Breast epithelium (tissue), 4 donors: Measurements from ENCODE around the gene SIRT3. TPM values are rescaled to one million over a fixed set of nuclear protein-coding genes. Genes with fewer than 3 reads are reported as not detected.

Experiments used
- DNase-seq, 2 donors: peaks; one replicate each; pipeline ENCODE4 v3.0.0-alpha.2; 2019; ENCODE audit warnings: low spot score in 2 of 2
- H3K27ac ChIP-seq, 2 donors: fragments of 200-600 bp; sonication (generic) in 1 of 2; one replicate each; pipeline ENCODE4 v1.5.1; 2016 to 2019; ENCODE audit warnings: mild to moderate bottlenecking in 1 of 2
- H3K27me3 ChIP-seq, 2 donors: fragments of 200-600 bp; sonication (generic) in 1 of 2; one replicate each; pipeline versions ENCODE4 v1.5.1 to v1.6.0; 2017 to 2019; ENCODE audit warnings: control low read depth in 1 of 2, mild to moderate bottlenecking in 1 of 2
- H3K36me3 ChIP-seq: fragments of 200-600 bp; one replicate; pipeline ENCODE4 v1.5.1; 2019
- H3K4me1 ChIP-seq, 2 donors: fragments of 200-600 bp; sonication (generic); one replicate each; pipeline ENCODE4 v1.5.1; 2016 to 2019; ENCODE audit warnings: control low read depth in 1 of 2
- H3K4me3 ChIP-seq, 3 donors: fragments of 200-600 bp; sonication (generic); 1 replicate in 2 of 3; 2 replicates in 1 of 3; pipeline ENCODE4 v1.5.1; 2016 to 2019; ENCODE audit warnings: mild to moderate bottlenecking in 3 of 3, moderate library complexity in 2 of 3
- H3K9me3 ChIP-seq, 2 donors: fragments of 200-600 bp; sonication (generic) in 1 of 2; one replicate each; pipeline ENCODE4 v1.5.1; 2016 to 2019; ENCODE audit warnings: control low read depth in 1 of 2
- POLR2A ChIP-seq: fragments of 450-650 bp; IDR thresholded peaks from one replicate; pipeline ENCODE4 v1.6.1; 2016; ENCODE audit warnings: antibody characterized with exemption, mild to moderate bottlenecking, moderate library complexity
- POLR2AphosphoS5 ChIP-seq, 3 donors: sonication (generic); formaldehyde crosslinking; IDR thresholded peaks; one replicate each; pipeline ENCODE4 v1.6.1; 2017; ENCODE audit warnings: antibody characterized with exemption in 3 of 3
- intact Hi-C: fragments of 100-400 bp; cut with DNase I; formaldehyde crosslinking; loops from one replicate; pipeline ENCODE4 v1.15.1; 2023; ENCODE audit warnings: low total_unique reads
- total RNA-seq, 3 donors: library from RNA; depleted of rRNA; stranded (reverse); fragments of >200 nt; gene quantifications; one replicate each; pipeline ENCODE4 v1.1.0, GENCODE V29; 2016
- TF ChIP-seq, protein P1 (sequence below), 3 donors: fragments of 450-650 bp; IDR thresholded peaks; one replicate each; pipeline ENCODE4 v1.5.1; 2016 to 2017; ENCODE audit warnings: antibody characterized with exemption in 3 of 3, mild to moderate bottlenecking in 3 of 3, moderate library complexity in 3 of 3

Gene SIRT3
- total RNA-seq, 3 donors from 2014 or later: 17.3 to 21.4 (median 19.3) TPM

DNA sequence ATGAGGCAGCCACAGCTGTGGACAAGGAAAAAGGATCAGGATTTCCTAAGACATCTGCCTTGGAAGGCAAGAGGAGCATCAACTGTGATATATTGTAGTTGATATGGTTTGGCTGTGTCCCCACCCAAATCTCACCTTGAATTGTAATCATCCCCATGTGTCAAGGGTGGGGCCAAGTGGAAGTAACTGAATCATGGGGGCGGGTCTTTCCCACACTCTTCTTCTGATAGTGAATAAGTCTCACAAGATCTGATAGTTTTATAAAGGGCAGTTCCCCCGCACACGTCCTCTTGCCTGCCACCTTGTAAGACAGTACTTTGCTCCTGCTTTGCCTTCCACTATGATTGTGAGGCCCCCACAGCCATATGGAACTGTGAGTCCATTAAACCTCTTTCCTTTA, 18.4 kb downstream of the SIRT3 start:
- H3K27me3 ChIP-seq: no peaks in the 10 kb centered on the region
- no peak overlapping the region for H3K4me3 ChIP-seq
- DNase-seq: peak in 1 of 2 donors; percentile 7
- intact Hi-C loops: loop anchor here (2.0 kb wide), 1 partner anchor 77 kb away; no protein-coding TSS in a partner anchor
- peaks cover 10% of the 10 kb centered on the region for H3K36me3 ChIP-seq
- TF ChIP-seq POLR2AphosphoS5 (IDR thresholded peaks at IDR 0.05) (no peak), POLR2A (no peak)
- TF ChIP-seq, protein P1, sequence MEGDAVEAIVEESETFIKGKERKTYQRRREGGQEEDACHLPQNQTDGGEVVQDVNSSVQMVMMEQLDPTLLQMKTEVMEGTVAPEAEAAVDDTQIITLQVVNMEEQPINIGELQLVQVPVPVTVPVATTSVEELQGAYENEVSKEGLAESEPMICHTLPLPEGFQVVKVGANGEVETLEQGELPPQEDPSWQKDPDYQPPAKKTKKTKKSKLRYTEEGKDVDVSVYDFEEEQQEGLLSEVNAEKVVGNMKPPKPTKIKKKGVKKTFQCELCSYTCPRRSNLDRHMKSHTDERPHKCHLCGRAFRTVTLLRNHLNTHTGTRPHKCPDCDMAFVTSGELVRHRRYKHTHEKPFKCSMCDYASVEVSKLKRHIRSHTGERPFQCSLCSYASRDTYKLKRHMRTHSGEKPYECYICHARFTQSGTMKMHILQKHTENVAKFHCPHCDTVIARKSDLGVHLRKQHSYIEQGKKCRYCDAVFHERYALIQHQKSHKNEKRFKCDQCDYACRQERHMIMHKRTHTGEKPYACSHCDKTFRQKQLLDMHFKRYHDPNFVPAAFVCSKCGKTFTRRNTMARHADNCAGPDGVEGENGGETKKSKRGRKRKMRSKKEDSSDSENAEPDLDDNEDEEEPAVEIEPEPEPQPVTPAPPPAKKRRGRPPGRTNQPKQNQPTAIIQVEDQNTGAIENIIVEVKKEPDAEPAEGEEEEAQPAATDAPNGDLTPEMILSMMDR (IDR thresholded peaks at IDR 0.05): no peak
- H3K4me1 ChIP-seq: no peaks in the 10 kb centered on the region
- H3K9me3 ChIP-seq: no peaks in the 10 kb centered on the region
- H3K27ac ChIP-seq: no peak overlapping the region

DNA sequence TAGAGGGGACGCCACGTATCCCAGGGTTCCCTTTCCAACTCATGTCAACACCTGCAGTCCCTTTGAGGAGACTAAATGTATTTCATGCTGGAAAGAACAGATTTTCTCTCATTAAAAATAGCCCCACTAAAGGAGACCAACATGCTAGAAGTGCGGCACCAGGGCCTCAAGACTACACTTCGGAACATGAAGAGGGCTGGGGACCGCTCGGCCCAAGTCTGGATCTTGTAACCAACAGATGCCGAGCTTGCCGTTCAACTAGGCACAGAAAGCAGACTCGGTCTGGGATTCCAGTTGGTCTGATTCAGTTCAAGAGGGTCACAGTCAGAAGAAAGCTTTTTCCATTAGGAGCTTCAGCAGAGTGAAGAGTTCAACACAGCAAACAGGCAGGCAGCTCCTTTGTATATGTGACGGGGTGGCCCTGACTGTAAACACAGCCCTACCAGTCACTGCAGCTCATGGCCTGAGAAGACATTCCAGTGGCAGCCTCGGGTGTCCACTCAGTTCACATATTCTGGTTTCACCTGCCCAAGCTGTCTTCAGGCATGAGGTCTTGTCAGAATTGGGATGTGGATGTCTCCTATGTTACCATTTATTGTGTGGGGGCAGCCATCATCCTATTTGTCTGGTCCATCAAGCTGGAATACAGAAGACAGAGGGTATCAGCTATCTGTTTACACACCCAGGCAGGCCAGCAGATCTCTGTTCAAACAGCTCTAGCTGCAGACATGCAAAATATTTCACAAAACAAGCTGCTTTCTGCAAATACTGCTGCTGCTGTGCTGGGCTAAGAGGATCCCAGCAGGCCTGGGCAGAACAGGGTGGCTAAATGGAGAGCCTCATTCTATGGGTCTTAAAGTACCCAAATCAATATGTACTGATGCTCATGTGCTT, 19.8 kb downstream of the SIRT3 start:
- Histone ChIP-seq H3K9me3 (no peaks in the 10 kb centered on the region), H3K27me3 (no peaks in the 10 kb centered on the region), H3K36me3 (peaks cover 10% of the 10 kb centered on the region), H3K4me3 (no peak overlapping the region), H3K27ac (no peak overlapping the region), H3K4me1 (no peaks in the 10 kb centered on the region)
- intact Hi-C loops: loop anchor here (2.0 kb wide), 1 partner anchor 78 kb away; no protein-coding TSS in a partner anchor
- TF ChIP-seq, protein P1 (IDR thresholded peaks at IDR 0.05): no peak
- TF ChIP-seq POLR2A: no peak
- no peak for TF ChIP-seq POLR2AphosphoS5 (IDR thresholded peaks at IDR 0.05)
- DNase-seq: peak in 1 of 2 donors; percentile 35

DNA sequence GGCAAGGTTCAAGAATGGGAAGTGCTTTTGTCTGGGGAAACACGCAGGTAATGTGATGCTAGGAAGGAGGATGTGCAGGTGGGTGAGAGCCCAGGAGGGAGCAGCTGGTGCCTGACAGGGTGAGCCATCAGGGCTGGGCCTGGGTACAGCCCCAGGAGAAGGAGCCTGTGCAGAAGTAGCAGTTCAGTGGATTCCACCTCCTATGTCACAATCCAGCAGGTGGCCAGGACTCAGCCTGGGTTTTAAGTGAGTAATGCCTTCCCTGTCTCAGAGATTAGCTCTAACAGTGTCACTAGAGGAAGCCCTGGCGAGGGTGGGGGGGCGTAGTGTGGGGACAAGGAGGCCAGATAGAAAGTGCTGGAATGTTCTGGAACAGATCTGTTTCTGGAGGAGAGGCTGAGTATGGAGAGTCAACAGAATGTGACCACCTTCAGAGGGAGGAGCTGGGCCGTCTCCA, 20.5 kb downstream of the SIRT3 start:
- no peaks in the 10 kb centered on the region for H3K27me3 ChIP-seq
- peak in 1 of 2 donors; percentile 44 for DNase-seq
- TF ChIP-seq POLR2AphosphoS5 (IDR thresholded peaks at IDR 0.05) (no peak), POLR2A (no peak)
- TF ChIP-seq, protein P1 (IDR thresholded peaks at IDR 0.05): no peak
- H3K9me3 ChIP-seq: no peaks in the 10 kb centered on the region
- intact Hi-C loops: loop anchor here (1.0 to 2.0 kb wide), 2 partner anchors 19 to 79 kb away; no protein-coding TSS in a partner anchor
- no peak overlapping the region for H3K27ac ChIP-seq
- H3K36me3 ChIP-seq: peaks cover 10% of the 10 kb centered on the region
- no peak overlapping the region for H3K4me3 ChIP-seq
- no peaks in the 10 kb centered on the region for H3K4me1 ChIP-seq

DNA sequence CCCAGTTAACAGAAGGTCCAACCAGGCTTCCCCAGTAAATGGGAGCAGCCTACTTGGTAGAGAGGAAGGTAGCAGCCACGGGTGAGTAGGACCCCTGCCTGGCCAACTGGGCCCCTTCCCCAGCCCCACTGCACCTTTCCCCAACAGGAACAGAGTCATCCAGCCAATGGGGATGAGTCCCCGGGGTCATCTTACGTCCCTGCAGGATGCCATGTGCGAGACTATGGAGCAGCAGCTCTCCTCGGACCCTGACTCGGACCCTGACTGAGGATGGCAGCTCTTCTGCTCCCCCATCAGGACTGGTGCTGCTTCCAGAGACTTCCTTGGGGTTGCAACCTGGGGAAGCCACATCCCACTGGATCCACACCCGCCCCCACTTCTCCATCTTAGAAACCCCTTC, 22.1 kb downstream of the SIRT3 start:
- peaks cover 10% of the 10 kb centered on the region for H3K36me3 ChIP-seq
- no peak overlapping the region for H3K27ac ChIP-seq
- no peaks in the 10 kb centered on the region for H3K27me3 ChIP-seq
- TF ChIP-seq POLR2AphosphoS5 (IDR thresholded peaks at IDR 0.05): no peak
- TF ChIP-seq POLR2A: no peak
- TF ChIP-seq, protein P1 (IDR thresholded peaks at IDR 0.05): no peak
- intact Hi-C loops: no loop called here
- peaks cover 5 to 14% of the 10 kb centered on the region in 2 donors for H3K4me1 ChIP-seq
- no peak overlapping the region for H3K4me3 ChIP-seq
- DNase-seq: peak in 1 of 2 donors; percentile 25
- H3K9me3 ChIP-seq: no peaks in the 10 kb centered on the region

DNA sequence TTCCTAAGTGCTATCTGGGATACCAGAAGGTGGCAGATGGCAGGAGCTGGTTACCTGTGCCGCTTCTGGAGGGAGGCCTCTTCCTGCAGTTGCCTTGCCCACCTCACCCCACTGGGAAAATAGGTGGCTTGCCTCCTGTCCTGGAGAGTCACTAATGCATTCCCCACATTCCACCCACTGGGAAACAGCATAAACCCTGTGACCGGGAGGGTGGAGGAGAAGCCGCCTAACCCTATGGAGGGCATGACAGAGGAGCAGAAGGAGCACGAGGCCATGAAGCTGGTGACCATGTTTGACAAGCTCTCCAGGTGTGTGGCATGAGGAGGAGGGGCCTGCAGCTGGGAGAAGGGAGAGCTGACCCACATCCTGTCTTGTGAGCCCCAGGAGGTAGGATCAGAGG, 23.0 kb downstream of the SIRT3 start:
- Histone ChIP-seq H3K36me3 (peaks cover 10% of the 10 kb centered on the region), H3K4me1 (peaks cover 6 to 14% of the 10 kb centered on the region in 2 donors), H3K27me3 (no peaks in the 10 kb centered on the region), H3K4me3 (no peak overlapping the region), H3K27ac (no peak overlapping the region), H3K9me3 (no peaks in the 10 kb centered on the region)
- DNase-seq: peak in 1 of 2 donors; percentile 43
- TF ChIP-seq, protein P1 (IDR thresholded peaks at IDR 0.05): no peak
- TF ChIP-seq POLR2AphosphoS5 (IDR thresholded peaks at IDR 0.05) (no peak), POLR2A (no peak)
- intact Hi-C loops: no loop called here
